Adrenal gland (tissue), 12 donors: ENCODE results near the gene BPIFB1. TPM values are rescaled to one million over a fixed set of nuclear protein-coding genes. Genes with fewer than 3 reads are reported as not detected.

Experiments
- DNase-seq, 7 donors: peaks; one replicate each; pipeline ENCODE4 v3.0.0-alpha.2; 2019 to 2020
- H3K27ac ChIP-seq, 5 donors: fragments of 200-600 bp; sonication (generic) in 4 of 5; 1 replicate in 3 of 5; 2 replicates in 2 of 5; pipeline versions ENCODE4 v1.5.1 to v1.8.0; 2016 to 2020; ENCODE audit warnings: mild to moderate bottlenecking in 1 of 5
- H3K27me3 ChIP-seq: fragments of 200-600 bp; 2 replicates; pipeline ENCODE4 v1.8.0; 2021
- H3K36me3 ChIP-seq, 2 donors: fragments of 200-600 bp; replicated peaks in 1 of 2; 1 replicate in 1 of 2; 2 replicates in 1 of 2; pipeline versions ENCODE4 v1.5.1 to v1.8.0; 2018 to 2022
- H3K4me1 ChIP-seq, 2 donors: fragments of 200-600 bp; replicated peaks in 1 of 2; 1 replicate in 1 of 2; 2 replicates in 1 of 2; pipeline versions ENCODE4 v1.5.1 to v1.8.0; 2018 to 2021
- H3K4me3 ChIP-seq, 4 donors: fragments of 200-600 bp; sonication (generic) in 3 of 4; one replicate each; pipeline ENCODE4 v1.5.1; 2016 to 2018
- H3K9me3 ChIP-seq, 3 donors: fragments of 200-600 bp; sonication (generic) in 1 of 3; replicated peaks in 1 of 3; 1 replicate in 2 of 3; 2 replicates in 1 of 3; pipeline versions ENCODE4 v1.5.1 to v1.8.0; 2016 to 2021
- CTCF ChIP-seq, 6 experiments: fragments of 450-650 bp in 4 of 6; fragments of 200-600 bp in 2 of 6; sonication (generic) in 1 of 6; IDR thresholded peaks; 1 replicate in 5 of 6; 2 replicates in 1 of 6; pipeline versions ENCODE4 v1.5.1 to v1.8.0; 2016 to 2021; ENCODE audit warnings: antibody characterized with exemption in 6 of 6, mild to moderate bottlenecking in 2 of 6, moderate library complexity in 1 of 6
- POLR2A ChIP-seq, 2 donors: fragments of 450-650 bp; IDR thresholded peaks; one replicate each; pipeline ENCODE4 v1.6.1; 2017; ENCODE audit warnings: antibody characterized with exemption in 2 of 2, mild to moderate bottlenecking in 2 of 2, moderate library complexity in 1 of 2
- WGBS, 4 donors: extraction: QIAGEN DNeasy Blood & Tissue Kit in 2 of 4; methylation state at CpG; one replicate each; pipeline versions ENCODE4 v1.1.5 to v1.1.7; 2013 to 2017; 5-methylcytosine and 5-hydroxymethylcytosine counted together
- intact Hi-C, 2 donors: fragments of 100-400 bp; cut with DNase I; formaldehyde crosslinking; loops; one replicate each; pipeline versions ENCODE4 v1.14.1 to v1.15.0; 2022 to 2023
- polyA plus RNA-seq, 3 donors: library from polyadenylated mRNA; stranded (reverse); fragments of 200-250 nt in 2 of 3; fragments of 350-450 nt in 1 of 3; fragmentation: Illumina TruSeq in 1 of 3; extraction: RNeasy Lipid Tissue Mini Kit (QIAGEN cat#74804) in 1 of 3; gene quantifications; one replicate each; pipeline ENCODE4 v1.2.3, GENCODE V29; 2013 to 2014
- total RNA-seq, 9 donors: library from RNA; depleted of rRNA in 4 of 9; stranded (reverse); fragments of >200 nt in 4 of 9; fragments of 120-200 nt in 1 of 9; fragmentation: NEBNext Ultra II Directional in 1 of 9; extraction: Animal tissue kit (Norgen Biotek cat#: 25700) in 1 of 9; gene quantifications; one replicate each; pipeline versions ENCODE4 v1.1.0 to v1.2.4, GENCODE V29; 2013 to 2023
- donor health status: healthy with polysubstance abuse.
- donor health status: Bipolar disorder and iron deficiency.
- donor health status: DM: yes; HTN: yes; CAD: no.
- donor health status: DM: no; HTN: no; CAD: no.
- donor health status: DM: no; HTN: no; CAD: no.
- donor health status: DM: yes; HTN: yes; CAD: no.

BPIFB1 gene
- total and polyA plus RNA-seq, 12 donors, result 0.07 to 0.25 (median 0.23) TPM; not detected in 9

- 74 to 82% (median 80%) methylated on average over 9 to 10 of the region's 10 CpGs for WGBS, 4 donors
- intact Hi-C loops, result no loop called here
- no peaks in the 10 kb centered on the region for H3K9me3 ChIP-seq
- DNase-seq, result no peak
- no peak overlapping the region for H3K27ac ChIP-seq
- no peaks in the 10 kb centered on the region for H3K36me3 ChIP-seq
- TF ChIP-seq POLR2A (IDR thresholded peaks at IDR 0.05), result no peak
- no peak for TF ChIP-seq CTCF (IDR thresholded peaks at IDR 0.05)
- H3K27me3 ChIP-seq, result no peaks in the 10 kb centered on the region
- H3K4me3 ChIP-seq, result no peak overlapping the region
- H3K4me1 ChIP-seq, result no peaks in the 10 kb centered on the region
Measured at GRCh38 chr20:33320006-33320405, 37.0 kb downstream of the BPIFB1 start.

GRCh38 chr20:33322456-33322855, 39.4 kb downstream of the BPIFB1 start:
- no peaks in the 10 kb centered on the region for H3K9me3 ChIP-seq
- intact Hi-C loops, result no loop called here
- no peaks in the 10 kb centered on the region for H3K4me1 ChIP-seq
- H3K36me3 ChIP-seq, result no peaks in the 10 kb centered on the region
- no peaks in the 10 kb centered on the region for H3K27me3 ChIP-seq
- H3K27ac ChIP-seq, result no peak overlapping the region
- 69 to 90% (median 80%) methylated on average over 3 of the region's 3 CpGs for WGBS, 4 donors
- TF ChIP-seq CTCF (IDR thresholded peaks at IDR 0.05) (no peak), POLR2A (IDR thresholded peaks at IDR 0.05) (no peak)
- no peak overlapping the region for H3K4me3 ChIP-seq
- DNase-seq, result no peak

GRCh38 chr20:33323236-33323635, 40.2 kb downstream of the BPIFB1 start:
- no peaks in the 10 kb centered on the region for H3K9me3 ChIP-seq
- no peaks in the 10 kb centered on the region for H3K36me3 ChIP-seq
- H3K4me3 ChIP-seq, result no peak overlapping the region
- TF ChIP-seq POLR2A (IDR thresholded peaks at IDR 0.05), result no peak
- no peak for TF ChIP-seq CTCF (IDR thresholded peaks at IDR 0.05)
- no peak for DNase-seq
- H3K4me1 ChIP-seq, result no peaks in the 10 kb centered on the region
- WGBS, 4 donors, result 55 to 70% (median 62%) methylated on average over 8 of the region's 8 CpGs
- no peak overlapping the region for H3K27ac ChIP-seq
- H3K27me3 ChIP-seq, result no peaks in the 10 kb centered on the region
- intact Hi-C loops, result no loop called here

- Histone ChIP-seq H3K27ac (no peak overlapping the region), H3K9me3 (no peaks in the 10 kb centered on the region), H3K4me1 (no peaks in the 10 kb centered on the region), H3K36me3 (no peaks in the 10 kb centered on the region), H3K27me3 (no peaks in the 10 kb centered on the region), H3K4me3 (no peak overlapping the region)
- intact Hi-C loops, result no loop called here
- 73 to 93% (median 76%) methylated on average over 2 of the region's 2 CpGs for WGBS, 4 donors
- DNase-seq, result no peak
- TF ChIP-seq POLR2A (IDR thresholded peaks at IDR 0.05), result no peak
- no peak for TF ChIP-seq CTCF (IDR thresholded peaks at IDR 0.05)
Measured at GRCh38 chr20:33325350-33325749, 42.3 kb downstream of the BPIFB1 start.
